AG09319 (cell line): ENCODE data around the gene PROK1.

Experiments used
- DNase-seq: peaks from one replicate; pipeline ENCODE4 v3.0.0-alpha.2; 2010; ENCODE audit warnings: low read depth; ENCODE audit errors: extremely low read depth
- TF ChIP-seq, protein P1 (sequence below): IDR thresholded peaks from 2 replicates; pipeline ENCODE4 v1.5.1; 2011; ENCODE audit warnings: low read depth, mild to moderate bottlenecking, inconsistent platforms, low read length, moderate library complexity

The PROK1 gene

DNA sequence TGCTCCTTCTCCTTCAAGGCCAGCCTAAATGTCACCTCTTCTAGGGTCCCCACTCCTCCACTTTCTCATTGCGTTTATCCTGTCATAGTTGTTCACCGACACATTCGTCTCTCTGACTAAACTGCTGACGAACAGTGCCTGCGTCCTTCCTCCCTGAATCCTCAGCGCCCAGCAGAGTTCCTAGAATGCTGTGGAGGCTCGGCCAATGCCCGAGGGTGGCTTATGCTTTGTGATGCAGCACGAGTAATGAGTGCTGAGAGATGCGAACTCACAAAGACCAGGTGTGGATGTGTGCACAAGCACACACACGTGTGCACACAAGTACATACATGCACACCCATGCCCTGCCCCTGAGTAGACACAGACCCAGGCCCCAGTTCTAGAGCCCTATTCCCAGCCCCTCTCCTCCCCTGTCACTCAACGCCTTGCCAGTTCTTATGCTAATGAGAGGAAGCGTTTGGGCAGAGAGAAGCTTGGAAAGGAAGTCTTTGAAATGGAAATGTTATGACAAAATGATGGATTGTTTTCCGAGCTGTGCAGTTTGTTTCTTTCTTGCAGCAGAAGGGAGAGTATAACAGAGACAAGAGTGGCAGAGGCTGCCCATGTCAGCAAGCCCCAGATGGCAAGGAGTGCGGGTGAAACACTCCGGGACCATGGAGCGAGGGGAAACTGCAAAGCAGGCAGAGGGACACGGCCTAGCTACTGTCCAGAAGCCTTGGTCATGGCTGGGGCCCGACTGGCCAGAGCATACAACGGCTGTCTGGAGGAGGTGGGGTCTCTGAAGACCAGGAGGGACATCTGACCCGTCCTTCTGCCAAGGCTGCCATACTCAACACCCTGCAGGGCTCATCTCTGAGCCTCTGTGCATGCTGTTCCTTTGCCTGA lies 43.8 kb downstream of the PROK1 start:
- TF ChIP-seq, protein P1, sequence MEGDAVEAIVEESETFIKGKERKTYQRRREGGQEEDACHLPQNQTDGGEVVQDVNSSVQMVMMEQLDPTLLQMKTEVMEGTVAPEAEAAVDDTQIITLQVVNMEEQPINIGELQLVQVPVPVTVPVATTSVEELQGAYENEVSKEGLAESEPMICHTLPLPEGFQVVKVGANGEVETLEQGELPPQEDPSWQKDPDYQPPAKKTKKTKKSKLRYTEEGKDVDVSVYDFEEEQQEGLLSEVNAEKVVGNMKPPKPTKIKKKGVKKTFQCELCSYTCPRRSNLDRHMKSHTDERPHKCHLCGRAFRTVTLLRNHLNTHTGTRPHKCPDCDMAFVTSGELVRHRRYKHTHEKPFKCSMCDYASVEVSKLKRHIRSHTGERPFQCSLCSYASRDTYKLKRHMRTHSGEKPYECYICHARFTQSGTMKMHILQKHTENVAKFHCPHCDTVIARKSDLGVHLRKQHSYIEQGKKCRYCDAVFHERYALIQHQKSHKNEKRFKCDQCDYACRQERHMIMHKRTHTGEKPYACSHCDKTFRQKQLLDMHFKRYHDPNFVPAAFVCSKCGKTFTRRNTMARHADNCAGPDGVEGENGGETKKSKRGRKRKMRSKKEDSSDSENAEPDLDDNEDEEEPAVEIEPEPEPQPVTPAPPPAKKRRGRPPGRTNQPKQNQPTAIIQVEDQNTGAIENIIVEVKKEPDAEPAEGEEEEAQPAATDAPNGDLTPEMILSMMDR: no peak
- DNase-seq: no peak

DNA sequence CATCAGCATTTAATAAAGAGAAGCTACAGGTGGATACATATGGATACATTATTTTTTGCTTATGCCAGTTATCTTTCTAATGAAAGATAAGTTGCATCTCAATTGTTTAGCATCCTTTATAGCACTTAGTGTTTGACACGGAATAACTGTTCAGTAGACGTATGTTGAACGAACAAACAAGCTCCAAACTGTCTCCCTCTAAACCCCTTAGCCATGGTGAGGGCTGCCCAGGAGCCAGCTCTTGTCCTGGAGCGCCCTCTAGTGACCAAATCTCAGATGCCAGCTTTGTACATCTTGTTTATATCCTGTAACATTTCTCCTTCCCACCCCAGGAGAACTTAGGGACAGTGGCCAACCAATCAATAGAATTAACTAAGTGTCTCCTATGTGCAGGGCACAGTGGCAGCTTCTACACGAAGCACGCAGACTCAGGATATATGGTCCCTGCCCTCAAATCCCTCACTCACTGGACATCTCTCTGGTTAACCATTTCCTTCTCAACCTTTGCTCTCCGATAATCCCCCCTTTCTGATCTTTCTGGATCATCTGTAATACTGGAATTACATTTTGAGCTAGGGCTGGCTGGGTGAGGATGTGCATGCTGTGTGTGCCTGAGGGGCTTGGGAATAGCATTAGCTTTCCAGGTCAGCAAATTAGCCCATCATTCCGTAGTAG lies 45.1 kb downstream of the PROK1 start:
- TF ChIP-seq, protein P1: peak; percentile 95
- peak; percentile 35 for DNase-seq

DNA sequence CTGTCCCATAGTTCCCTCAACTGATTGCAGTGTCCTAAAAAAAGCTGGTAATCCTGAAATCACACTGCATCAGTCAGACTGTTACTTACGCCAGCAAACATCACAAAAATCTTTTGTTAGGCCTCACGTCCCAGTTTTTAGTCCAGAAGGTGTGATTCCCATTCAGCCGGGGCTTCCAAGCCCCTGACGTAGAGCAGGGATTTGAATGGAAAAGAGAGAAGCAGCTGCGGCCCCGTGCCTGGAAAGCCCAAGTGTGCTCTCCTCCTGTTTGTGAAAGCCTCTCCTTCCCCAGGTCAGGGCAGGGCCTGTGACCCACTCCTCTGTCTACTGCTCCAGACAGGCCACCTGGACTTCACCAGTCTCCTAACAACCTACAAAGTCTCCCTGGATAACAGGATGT lies 47.3 kb downstream of the PROK1 start:
- no peak for DNase-seq
- TF ChIP-seq, protein P1: no peak

DNA sequence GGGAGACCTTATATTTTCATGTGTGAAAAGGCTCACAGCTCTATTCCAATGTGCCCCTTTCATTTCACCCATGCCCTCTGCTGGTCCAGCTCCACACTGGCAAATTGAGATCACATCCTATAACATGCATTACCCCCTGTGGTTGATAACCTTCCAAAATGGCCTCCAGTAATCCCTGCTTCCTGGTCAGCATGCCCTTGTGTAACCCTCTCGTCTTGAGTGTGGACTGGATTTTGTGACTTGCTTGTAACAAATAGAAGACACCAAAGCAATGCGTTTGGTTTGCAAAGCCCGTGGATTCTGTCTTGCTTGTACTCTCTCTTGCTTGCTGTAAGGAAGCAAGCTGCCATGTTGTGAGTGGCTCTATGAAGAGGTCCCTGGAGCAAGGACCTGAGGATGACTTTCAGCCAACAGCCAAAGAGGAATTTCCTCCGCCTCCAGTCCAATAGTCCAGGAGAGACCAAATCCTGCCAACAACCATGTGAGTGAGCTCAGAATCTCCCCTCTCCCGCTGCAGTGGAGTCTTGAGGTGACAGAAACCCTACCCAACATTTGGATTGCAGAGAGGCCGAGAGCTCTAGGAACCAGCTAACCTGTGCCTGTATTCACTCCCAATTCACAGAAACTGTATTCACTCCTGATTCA lies 50.7 kb downstream of the PROK1 start:
- TF ChIP-seq, protein P1: no peak
- DNase-seq: no peak

DNA sequence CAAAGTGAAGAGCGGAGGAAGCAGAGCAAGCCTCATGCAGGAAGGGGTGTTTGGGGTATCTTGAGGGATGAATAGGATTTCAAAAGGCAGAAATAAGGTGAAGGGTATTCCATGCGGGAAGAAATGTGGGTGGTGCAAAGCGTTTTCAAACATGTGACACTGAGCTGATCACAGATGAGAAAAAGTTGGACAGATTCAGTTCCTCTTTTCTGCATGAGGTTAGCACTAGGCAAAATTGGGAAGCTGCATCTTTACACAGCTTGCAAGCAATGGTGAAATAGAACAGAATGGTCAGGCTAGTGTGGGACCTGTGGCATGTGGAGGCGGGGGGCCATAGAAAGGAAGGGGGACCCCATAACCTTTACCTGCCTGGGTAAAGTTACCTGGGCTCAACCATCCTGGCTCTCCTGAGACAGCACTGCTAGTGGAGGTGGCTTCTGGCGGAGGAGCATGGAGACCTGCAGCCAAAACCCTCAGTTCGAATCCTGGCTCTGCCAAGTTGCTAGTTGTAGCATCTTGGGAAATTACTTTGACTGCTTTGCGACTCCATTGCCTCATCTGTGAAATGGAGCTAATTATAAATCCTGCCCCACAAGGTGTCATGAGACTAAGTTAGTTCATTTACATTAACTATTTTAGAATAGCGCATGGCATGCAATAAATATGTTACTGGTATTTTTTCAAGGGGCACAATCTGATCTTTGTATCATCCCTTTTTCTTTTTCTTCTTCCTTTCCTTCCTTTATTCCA lies 51.6 kb downstream of the PROK1 start:
- TF ChIP-seq, protein P1: no peak

DNA sequence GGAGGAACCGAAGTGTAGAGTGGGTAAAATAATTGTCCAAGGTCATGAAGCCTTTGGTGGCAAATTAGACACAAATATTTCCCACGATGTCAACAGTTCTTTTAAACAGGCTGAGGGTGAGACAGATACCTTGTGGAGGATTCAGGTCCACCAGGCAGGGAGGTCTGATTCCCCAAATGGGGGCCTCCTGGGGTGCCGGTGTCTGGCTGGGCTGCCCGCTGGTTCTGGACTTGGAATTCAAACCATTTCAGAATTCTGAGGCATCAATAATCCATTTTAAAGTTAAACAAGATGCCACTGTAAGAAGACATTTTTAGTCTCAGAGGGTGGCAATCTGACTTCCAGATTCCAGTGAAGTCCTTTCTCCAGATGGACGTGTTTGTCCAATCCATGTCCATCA lies 52.5 kb downstream of the PROK1 start:
- no peak for DNase-seq
- TF ChIP-seq, protein P1: no peak

More for the DNA sequence above, 51.6 kb downstream of the PROK1 start:
- DNase-seq: no peak
